ENCODE data around the gene NTRK2. TPM values are rescaled to one million over a fixed set of nuclear protein-coding genes. Genes with fewer than 3 reads are reported as not detected.

Gene NTRK2
- total RNA-seq, 1 experiment from 2014 or later = not detected

- no peak for DNase-seq (ENCODE audit: low spot score)
Observed at GRCh38 chr9:85021686-85022085, 352.2 kb downstream of the NTRK2 start.

- no peak for DNase-seq (ENCODE audit: low spot score)
Observed at GRCh38 chr9:85024374-85024773, 354.8 kb downstream of the NTRK2 start.

GRCh38 chr9:85025638-85026037 lies 356.1 kb downstream of the NTRK2 start:
- no peak for DNase-seq (ENCODE audit: low spot score)

GRCh38 chr9:85027870-85028269 lies 358.3 kb downstream of the NTRK2 start:
- no peak for DNase-seq (ENCODE audit: low spot score)

- DNase-seq (ENCODE audit: low spot score) = no peak
Observed at GRCh38 chr9:85030316-85030715, 360.8 kb downstream of the NTRK2 start.

GRCh38 chr9:85036496-85036895 lies 367.0 kb downstream of the NTRK2 start:
- DNase-seq (ENCODE audit: low spot score) = no peak

- DNase-seq (ENCODE audit: low spot score) = no peak
Observed at GRCh38 chr9:85038061-85038460, 368.5 kb downstream of the NTRK2 start.

- no peak for DNase-seq (ENCODE audit: low spot score)
Observed at GRCh38 chr9:85038824-85039608, 369.5 kb downstream of the NTRK2 start.

GRCh38 chr9:85040146-85040545 lies 370.6 kb downstream of the NTRK2 start:
- no peak for DNase-seq (ENCODE audit: low spot score)

GRCh38 chr9:85040821-85041465 lies 371.4 kb downstream of the NTRK2 start:
- no peak for DNase-seq (ENCODE audit: low spot score)

- DNase-seq (ENCODE audit: low spot score) = no peak
Observed at GRCh38 chr9:85041466-85042137, 372.1 kb downstream of the NTRK2 start.

- DNase-seq (ENCODE audit: low spot score) = no peak
Observed at GRCh38 chr9:85042981-85043647, 373.6 kb downstream of the NTRK2 start.

GRCh38 chr9:85045271-85045670 lies 375.7 kb downstream of the NTRK2 start:
- DNase-seq (ENCODE audit: low spot score) = no peak

GRCh38 chr9:85046475-85046874 lies 376.9 kb downstream of the NTRK2 start:
- no peak for DNase-seq (ENCODE audit: low spot score)

- no peak for DNase-seq (ENCODE audit: low spot score)
Observed at GRCh38 chr9:85053206-85053786, 383.8 kb downstream of the NTRK2 start.

GRCh38 chr9:85054017-85054416 lies 384.5 kb downstream of the NTRK2 start:
- no peak for DNase-seq (ENCODE audit: low spot score)

- DNase-seq (ENCODE audit: low spot score) = no peak
Observed at GRCh38 chr9:85055506-85056202, 386.1 kb downstream of the NTRK2 start.

GRCh38 chr9:85056203-85056572 lies 386.7 kb downstream of the NTRK2 start:
- no peak for DNase-seq (ENCODE audit: low spot score)

- DNase-seq (ENCODE audit: low spot score) = no peak
Observed at GRCh38 chr9:85061969-85062368, 392.4 kb downstream of the NTRK2 start.

GRCh38 chr9:85062385-85063022 lies 393.0 kb downstream of the NTRK2 start:
- DNase-seq (ENCODE audit: low spot score) = no peak
